Lung microvascular endothelial cell (primary cell): ENCODE results near the gene MYH14. TPM values are rescaled to one million over a fixed set of nuclear protein-coding genes. Genes with fewer than 3 reads are reported as not detected.
"Not testable (repeated sequence)": the region's sequence is repeated elsewhere in the genome, so short reads cannot be mapped to it uniquely, and the experiment has no call there.

ENCODE experiments used
- DNase-seq, 2 donors: peaks; one replicate each; pipeline versions ENCODE4 v3.0.0 to v3.0.0-alpha.2; 2010; ENCODE audit warnings: low read depth in 2 of 2
- total RNA-seq: library from RNA; depleted of rRNA; stranded (reverse); fragments of >200 nt; gene quantifications from 2 replicates; pipeline ENCODE4 v1.2.1, GENCODE V29; 2014

Gene MYH14
- total RNA-seq, 1 donor from 2014 or later: under 0.01 TPM

GRCh38 chr19:50331221-50331993 lies 128.0 kb downstream of the MYH14 start:
- DNase-seq: no peak

DNA sequence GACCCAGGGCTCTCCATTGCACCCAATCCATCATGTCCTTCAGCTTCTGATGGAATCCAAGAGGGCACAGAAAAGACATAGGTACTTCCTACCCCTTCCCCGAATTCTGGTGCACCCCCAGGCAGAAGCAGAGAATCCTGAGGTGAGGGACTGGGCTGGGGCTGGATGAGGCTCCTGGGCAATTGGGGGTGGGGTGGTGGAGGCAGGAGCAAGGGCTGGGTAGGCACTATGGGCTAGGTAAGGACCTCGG lies 128.5 kb downstream of the MYH14 start:
- no peak for DNase-seq

DNA sequence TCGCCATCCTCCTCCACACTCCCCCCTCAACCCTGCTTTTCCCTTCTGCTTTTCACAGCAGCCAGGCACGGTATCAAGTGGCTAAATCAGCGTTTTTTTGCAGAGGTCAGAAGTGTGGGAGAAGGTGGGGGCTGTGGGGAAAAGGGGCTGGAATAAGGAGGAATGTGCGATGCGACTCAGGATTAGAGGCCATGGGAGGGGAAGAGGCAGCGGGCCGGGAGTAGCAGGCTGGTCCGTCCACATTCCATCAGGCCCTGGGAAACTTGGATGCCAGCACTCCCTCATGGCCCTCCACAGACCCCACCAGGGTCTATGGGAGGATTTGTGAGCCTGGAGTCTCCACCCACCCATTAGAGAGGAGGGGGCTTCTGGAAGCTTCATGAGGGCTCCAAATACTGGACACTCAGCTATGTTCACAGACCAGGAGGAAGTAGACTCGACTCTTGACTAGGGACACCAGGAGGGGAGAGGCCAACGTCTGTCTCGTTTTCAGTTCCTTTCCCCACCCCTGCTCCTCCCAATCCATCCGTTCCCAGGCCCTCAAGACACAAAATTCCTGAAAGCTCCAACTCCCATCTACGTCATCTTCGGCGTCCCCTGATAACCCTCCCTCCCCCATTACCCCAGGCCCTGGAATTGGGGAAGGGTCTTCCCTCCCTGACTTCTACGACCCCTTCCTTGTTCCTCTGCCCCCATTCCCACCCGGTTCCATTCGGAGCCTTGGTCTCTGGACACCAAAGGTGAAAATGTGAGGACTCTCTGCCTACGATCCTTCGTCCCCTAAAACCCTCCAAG lies 129.0 kb downstream of the MYH14 start:
- DNase-seq: no peak

DNA sequence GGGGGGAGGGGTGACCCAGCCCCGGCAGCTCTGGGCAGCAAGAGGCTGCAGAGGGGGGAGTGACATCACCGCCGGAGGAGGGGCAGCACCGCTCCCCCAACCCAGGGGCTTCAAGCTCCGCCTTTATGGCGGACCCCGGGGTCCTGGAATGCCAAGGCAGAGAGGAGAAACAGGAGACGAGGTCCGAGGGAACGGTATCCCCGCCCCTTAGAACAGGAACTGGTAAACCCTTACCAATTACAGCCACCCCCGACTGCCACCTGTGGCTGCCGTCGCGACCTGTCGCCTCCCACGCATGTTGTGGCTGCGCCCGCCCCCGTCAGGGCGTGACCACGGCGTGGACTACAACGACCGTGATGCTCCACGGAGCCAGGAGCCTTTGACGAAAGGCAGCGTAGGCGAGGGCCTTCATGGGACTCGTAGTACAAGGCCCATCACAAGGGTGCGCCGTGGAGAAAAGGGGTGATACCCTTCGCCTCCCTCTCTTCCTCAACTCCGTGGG lies 129.9 kb downstream of the MYH14 start:
- DNase-seq: peak; percentile 93 to 95

DNA sequence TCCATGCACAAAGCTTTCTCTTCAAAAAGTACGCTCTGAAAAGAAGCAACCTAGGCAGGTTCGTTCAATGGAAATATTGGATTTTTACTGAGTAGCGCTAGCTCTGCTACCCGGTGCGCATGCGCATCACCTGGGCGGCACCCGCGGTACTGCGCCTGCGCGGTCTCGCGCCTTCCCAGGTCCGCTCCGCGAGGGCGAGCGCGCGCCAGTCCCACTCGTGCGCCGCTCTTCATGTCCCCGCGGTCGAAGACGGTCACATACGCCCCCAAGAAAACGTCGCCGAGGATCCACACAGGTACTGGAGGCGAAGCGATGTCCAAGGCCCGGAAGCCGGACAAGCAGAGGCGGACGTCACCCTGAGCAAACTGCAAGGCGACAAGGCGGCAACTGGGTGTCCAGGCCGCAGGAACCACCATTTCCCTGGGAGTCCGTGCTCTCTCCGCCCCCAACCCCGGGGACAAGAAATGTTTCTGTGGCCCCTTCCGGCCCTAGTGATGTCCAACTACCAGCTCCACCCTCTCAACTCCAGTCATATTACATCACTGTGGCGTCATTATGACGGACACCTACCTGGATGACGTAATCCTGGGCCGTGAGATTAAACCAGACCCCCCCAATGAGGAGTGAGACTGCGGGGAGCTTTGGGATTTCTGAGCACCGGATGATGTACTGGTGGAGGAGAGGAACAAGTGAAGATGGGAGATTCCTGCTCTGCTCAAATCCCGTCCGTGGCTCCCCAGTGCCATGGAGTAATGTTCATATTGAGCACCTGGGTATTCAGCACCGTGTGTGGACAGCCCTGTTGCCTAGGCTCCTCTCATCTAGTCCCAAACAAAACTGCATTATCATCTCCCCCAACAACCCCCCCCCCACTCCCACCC lies 130.6 kb downstream of the MYH14 start:
- DNase-seq: no peak

DNA sequence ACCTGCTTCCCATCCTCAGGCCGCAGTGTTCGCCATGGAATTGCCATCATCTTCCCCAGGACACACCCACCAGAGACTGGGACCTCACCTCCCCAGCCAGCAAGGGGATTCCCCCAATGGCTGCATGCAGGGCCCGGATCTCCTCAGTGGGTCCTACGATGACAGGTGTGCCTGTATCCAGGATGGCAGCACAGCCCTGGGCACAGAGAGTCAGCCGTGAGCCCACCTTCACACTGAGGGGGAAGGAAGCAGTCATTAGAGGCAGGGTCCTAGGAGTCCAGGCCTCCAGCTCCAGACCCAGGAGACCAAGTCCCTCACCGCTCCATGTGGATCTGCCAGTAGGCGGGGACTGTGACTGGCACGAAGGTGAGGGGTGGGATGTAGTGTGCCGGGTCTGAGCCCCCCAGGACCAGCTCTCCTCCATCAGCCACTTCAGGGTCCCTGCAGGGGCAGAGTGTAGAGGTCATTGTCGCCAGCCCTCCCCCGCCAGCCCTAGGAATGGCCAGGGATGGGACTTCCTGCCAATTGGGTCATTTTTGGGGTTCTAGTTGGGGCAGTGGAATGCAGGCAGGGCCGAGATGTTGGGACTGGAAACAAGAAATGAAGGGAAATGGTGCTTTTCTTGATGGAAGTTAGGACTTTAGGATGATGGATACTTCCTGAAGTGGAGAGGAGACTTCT lies 131.5 kb downstream of the MYH14 start:
- DNase-seq: no peak

DNA sequence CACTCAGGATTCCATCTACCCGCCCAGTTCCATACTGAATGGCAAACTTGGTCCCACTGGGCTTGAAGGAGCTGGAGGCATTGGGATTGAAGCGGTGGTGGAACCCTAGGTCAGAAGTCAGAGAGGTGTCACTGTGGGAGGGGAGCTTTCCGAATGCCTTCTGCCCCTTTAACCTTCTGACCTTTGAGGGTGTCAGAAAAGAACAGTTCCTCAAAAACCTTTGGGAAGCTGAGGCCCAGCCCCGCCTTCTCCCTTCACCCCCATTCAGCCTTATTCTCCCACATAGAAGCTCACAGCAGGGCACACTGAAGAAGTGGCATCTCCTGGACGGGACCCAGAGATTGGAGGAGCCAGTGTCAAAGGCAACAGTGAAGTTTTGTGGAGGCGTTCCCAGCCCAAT lies 133.6 kb downstream of the MYH14 start:
- not testable (repeated sequence) for DNase-seq

DNA sequence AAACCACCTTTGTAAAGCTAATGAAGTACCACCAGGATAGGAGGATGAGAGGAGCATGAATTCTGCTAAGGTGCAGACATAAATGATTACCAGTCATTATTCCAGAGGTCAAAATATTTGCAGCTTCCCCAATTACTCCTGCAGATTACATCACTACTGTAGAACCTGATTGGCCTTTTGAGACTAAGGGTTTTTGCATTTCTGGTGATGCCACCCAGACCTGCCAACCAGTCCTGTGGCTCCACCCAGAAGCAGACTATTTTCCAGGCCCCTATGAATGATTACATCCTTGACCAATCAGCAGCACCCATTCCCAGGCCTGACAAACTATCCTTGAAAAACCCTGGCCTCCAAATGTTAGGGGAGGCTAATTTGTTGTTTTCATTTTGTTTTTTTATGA lies 136.9 kb downstream of the MYH14 start:
- DNase-seq: no peak

DNA sequence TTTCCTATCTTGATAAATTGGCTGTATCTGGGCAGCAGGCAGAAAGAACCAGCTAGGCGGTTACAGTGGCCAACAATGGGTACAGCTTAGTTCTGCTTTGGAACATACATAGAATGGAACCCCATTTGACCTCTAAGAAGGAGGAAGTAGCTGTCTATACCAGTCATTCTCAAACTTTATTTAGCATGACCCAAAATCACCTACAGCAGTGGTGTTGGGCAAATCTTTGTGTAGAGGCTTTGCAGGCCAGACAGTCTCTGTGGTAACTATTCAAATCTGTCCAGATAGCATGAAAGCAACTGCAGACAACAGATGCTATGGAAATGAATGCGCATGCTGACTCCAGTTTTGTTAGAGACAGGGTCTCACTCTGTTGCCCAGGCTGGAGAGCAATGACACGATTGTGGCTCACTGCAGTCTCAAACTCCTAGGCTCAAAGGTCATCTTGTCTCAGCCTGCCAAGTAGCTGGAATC lies 137.7 kb downstream of the MYH14 start:
- no peak for DNase-seq

DNA sequence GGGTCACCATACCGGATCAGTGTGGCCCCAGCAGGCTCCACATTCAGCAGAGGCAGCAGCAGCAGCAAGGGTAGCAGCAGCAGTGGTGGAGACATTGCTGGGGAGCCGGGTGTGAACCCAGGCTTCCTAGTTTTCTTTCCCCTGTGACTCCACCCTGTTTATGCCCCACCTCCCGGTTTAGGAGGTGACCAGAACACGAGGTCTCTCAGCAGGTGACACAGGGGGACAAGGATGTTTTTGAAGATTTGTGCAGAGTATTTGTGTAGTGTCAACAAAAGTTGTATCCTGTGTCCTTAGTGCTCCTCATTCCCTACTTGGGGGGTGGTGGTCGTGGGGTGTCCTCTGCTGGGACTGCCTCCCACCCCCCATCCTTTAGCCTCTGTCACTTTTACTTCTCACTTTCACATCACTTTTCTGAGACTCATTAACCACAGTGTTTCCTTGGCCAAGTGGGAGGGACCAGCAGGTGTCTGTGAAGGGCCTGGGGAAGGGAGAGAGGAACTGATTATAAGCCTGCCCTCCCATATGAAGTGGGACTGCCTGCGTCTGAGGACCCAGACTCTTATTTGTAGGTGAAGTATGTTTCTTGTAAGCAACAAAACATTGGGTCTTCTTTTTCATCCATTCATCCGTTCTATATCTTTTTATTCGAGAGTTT lies 141.4 kb downstream of the MYH14 start:
- no peak for DNase-seq

DNA sequence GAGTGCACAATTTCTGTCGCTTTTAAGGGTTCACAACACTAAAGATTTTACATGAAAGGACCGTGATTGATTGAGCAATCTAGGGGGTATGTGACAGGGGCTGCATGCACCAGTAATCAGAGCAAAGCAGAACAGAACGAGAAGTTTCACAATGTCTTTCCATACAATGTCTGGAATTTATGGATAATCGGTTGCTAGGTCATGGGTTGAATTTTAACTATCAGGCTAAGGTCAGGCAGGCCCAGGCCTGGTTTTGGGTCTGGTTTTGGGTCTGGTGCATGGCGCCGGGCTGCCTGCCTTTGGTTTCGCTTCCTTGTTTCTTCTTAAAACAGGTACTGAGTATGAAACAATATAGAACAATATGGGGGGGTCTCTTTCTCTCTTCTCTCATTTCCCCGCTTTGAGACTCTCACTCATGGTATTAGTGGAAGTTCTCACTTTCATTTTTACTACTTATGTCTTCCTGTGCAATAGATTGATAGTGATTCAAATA lies 143.7 kb downstream of the MYH14 start:
- not testable (repeated sequence) for DNase-seq

- DNase-seq: peak; percentile 58 to 61
Measured at GRCh38 chr19:50349277-50350057, 146.0 kb downstream of the MYH14 start.

GRCh38 chr19:50352242-50352641 lies 148.8 kb downstream of the MYH14 start:
- no peak for DNase-seq

DNA sequence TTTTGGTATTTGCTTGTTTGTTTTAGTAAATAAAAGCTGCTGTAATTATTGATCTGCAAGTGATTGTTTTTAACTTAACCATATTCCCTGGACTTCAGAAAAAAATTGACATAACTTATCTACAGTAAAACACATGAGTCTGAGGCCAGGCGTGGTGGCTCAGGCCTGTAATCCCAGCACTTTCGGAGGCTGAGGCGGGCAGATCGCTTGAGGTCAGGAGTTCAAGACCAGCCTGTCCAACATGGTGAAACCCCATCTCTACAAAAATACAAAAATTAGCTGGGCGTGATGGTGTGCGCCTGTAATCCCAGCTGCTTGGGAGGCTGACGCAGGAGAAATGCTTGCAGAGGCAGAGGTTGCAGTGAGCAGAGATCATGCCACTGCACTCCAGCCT lies 150.1 kb downstream of the MYH14 start:
- DNase-seq: not testable (repeated sequence)

DNA sequence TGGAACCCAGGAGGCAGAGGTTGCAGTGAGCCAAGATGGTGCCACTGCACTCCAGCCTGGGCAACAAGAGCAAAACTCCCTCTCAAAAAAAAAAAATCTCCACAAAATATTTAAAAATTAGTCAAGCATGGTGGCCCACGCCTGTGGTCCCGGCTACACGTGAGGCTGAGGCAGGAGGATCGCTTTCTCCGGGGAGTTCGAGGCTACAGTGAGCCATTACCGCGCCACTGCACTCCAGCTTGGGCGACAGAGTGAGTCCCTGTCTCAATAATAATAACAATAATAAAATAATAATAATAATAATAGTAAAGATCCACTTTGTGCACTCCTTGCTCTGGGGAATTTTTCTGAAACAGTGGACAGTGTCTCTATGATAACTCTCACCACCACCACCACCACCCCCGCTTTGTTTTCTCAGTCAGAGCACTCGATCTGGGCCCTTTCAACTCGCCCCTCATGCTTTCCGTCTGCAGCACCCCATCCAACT lies 153.3 kb downstream of the MYH14 start:
- no peak for DNase-seq

DNA sequence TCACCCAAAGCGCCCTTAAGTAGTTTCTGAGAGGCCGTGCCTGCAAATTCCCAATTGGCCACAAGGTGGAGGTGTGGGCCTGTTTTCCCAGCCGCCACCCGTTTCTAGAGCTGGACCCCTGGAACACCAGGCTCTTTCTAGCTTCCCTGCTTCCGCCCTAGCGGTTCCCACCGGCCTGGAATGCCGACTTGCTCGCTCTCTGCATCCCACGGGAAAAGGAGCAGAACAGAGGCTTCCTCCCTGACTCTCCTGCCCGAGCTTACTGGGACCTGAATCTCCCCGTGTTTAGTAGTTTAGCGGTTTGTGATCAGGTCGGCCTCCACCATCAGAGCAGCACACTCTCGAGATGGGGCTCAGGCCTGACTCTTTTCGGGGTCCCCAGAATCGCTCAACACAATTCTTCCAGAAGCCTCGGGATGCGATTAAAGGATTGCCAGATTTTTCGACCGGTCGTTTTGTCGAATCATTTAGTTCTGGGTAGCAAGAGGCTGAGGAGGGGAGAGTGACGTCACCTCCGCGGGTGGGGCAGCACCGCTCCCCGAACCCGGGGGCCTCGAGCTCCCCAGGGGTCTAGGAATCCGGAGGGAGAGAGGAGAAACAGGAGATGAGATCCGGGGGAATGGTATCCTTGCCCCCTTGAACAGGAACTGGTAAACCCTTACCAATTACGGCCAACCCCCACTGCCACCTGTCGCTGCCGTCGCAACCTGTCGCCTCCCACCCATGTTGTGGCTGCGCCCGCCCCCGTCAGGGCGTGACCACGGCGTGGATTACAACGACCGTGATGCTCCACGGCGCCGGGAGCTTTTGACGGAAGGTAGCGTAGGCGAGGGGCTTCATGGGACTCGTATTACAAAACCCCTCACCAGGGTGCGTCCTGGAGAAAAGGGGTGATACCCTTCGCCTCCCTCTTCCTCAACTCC lies 154.0 kb downstream of the MYH14 start:
- peak; percentile 66 to 69 for DNase-seq

- DNase-seq: peak; percentile 39 to 73
Measured at GRCh38 chr19:50358483-50359327, 155.3 kb downstream of the MYH14 start.
